ENCODE results near the gene SUDS3.
"Not testable (repeated sequence)": the region's sequence is repeated elsewhere in the genome, so short reads cannot be mapped to it uniquely, and the experiment has no call there.

The SUDS3 gene

GRCh38 chr12:118397708-118398440 is 21.5 kb downstream of the SUDS3 start:
- DNase-seq (ENCODE audit: low read depth in 2 of 2), result no peak

DNA sequence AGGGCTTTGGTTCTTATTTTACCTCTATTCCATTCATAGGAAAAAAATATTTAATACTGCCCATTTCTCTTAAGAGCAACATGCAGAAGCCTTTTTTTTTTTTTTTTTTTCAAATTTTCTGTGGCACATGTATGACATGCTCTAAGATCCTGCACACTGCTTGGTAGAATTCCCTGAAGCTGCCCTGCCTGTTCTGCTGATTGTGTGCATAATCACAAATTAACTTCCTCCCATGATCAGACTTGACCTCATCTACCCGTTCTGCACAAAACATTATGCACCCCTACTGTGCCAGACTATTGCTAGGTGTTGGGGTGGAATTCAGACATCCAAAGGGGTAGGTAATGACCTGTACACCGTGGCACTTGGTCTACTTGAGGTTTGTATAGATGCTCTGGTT is 22.2 kb downstream of the SUDS3 start:
- DNase-seq (ENCODE audit: low read depth in 2 of 2), result no peak

- DNase-seq (ENCODE audit: low read depth in 2 of 2), result no peak
These were observed 22.6 kb downstream of the SUDS3 start for GRCh38 chr12:118398940-118399339.

- DNase-seq (ENCODE audit: low read depth in 2 of 2), result no peak
These were observed 25.9 kb downstream of the SUDS3 start for GRCh38 chr12:118402251-118402650.

DNA sequence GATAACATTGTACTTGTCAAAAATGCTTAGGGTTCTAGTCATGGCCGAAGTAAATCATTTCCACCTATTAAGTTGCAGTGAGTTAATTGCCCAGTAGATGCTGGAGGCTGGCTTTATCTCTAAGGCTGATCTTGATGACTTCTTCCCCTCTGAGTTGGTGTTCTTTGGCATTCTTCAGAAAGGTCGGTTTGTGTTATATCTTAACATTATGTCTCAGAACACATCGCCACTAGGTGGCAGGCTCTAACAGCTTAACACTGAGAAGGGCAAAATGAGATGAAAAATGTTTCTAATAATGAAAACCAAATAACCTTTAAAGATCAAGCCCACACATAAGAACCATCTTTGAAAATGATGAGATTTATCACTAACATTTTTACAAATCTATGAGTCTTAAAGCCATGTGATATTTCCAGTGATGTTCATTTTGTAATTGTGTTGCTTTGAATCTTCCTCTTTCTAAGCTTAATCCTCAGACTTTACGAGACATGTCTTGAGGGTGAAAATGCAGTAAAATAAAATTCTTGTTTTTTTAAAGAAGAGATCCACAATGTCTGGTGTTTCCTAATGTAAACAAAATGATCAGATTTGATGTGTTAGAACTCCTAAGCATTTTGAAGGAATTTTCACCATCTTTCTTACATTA is 28.6 kb downstream of the SUDS3 start:
- peak; percentile 14 to 51 for DNase-seq (ENCODE audit: low read depth in 2 of 2)

GRCh38 chr12:118408241-118408640 is 31.9 kb downstream of the SUDS3 start:
- DNase-seq (ENCODE audit: low read depth in 2 of 2), result not testable (repeated sequence)

GRCh38 chr12:118409834-118410233 is 33.5 kb downstream of the SUDS3 start:
- DNase-seq (ENCODE audit: low read depth in 2 of 2), result no peak

GRCh38 chr12:118417942-118418341 is 41.6 kb downstream of the SUDS3 start:
- no peak for DNase-seq (ENCODE audit: low read depth in 2 of 2)

DNA sequence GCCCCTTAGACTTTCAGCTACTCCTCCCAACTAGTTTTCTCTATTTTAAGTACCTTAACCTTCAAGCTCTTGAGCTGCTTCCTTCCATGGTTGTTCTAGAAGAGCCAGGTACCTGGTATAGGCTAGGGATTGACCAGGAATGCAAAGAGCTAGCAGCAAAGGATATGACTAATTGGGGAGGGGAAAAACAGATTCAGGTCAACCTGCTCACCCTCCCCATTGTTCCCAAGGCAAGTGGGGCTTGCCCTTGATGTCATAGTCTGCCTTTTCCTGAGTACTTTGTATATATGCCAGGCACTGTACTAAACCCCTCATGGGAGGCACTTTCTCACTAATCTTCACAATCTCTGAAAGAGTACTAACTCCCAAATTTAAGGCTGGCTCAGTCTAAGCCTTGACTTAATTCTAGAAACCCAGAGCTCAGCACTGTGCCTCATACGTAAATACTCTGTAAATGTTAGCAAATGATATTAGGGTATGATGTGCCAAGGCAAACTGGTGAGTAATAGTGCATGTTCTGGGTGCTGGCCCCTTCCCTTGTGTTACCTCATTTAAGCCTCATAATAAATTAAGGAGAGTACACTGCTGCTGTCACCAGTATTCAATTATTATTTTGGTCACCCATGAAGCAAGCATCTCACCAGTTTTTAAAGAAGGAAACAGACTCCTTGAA is 42.2 kb downstream of the SUDS3 start:
- DNase-seq (ENCODE audit: low read depth in 2 of 2), result no peak

GRCh38 chr12:118420673-118421072 is 44.3 kb downstream of the SUDS3 start:
- DNase-seq (ENCODE audit: low read depth in 2 of 2), result no peak

- DNase-seq (ENCODE audit: low read depth in 2 of 2), result no peak
These were observed 48.5 kb downstream of the SUDS3 start for GRCh38 chr12:118424884-118425283.

GRCh38 chr12:118425364-118425763 is 49.0 kb downstream of the SUDS3 start:
- no peak for DNase-seq (ENCODE audit: low read depth in 2 of 2)

- DNase-seq (ENCODE audit: low read depth in 2 of 2), result no peak
These were observed 51.5 kb downstream of the SUDS3 start for GRCh38 chr12:118427819-118428218.

- DNase-seq (ENCODE audit: low read depth in 2 of 2), result no peak
These were observed 52.3 kb downstream of the SUDS3 start for GRCh38 chr12:118428643-118429042.

- DNase-seq (ENCODE audit: low read depth in 2 of 2), result no peak
These were observed 53.5 kb downstream of the SUDS3 start for GRCh38 chr12:118429688-118430383.

DNA sequence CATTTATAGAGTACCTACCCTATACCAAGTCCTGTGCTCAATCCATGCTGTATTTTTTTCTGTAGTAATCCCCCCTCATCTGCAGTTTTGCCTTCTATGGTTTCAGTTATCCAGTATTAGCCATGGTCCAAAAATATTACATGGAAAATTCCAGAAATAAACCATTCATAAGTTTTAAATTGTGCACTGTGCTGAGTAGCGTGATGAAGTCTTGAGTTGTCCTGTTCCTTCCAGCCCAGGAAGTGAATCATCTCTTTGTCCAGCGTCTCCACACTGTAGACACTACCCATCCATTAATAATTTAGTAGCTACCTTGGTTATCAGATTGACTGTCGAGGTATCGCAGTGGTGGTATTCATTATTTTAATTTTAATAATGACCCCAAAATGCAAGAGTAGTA is 54.2 kb downstream of the SUDS3 start:
- no peak for DNase-seq (ENCODE audit: low read depth in 2 of 2)

GRCh38 chr12:118432812-118433545 is 56.6 kb downstream of the SUDS3 start:
- DNase-seq (ENCODE audit: low read depth in 2 of 2), result no peak

- DNase-seq (ENCODE audit: low read depth in 2 of 2), result no peak
These were observed 59.8 kb downstream of the SUDS3 start for GRCh38 chr12:118436002-118436730.

DNA sequence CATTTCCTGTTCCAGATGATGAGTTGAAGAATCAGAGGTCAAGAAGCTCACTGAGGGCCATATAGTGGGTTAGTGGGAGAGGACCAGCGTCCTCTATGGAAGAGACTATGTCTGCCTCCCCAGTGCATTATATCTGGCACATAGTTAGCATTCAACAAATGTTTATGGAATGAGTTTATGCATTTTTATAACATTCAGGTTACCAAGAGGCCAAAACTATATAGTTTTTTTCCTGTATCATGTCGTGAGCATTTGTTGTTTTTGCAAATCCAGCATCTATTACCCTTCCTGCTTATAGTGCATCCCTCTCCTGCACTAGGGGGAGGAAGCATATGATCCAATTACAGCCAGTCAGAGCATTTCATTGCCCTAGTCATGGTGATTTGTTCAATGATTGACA is 60.6 kb downstream of the SUDS3 start:
- DNase-seq (ENCODE audit: low read depth in 2 of 2), result no peak

DNA sequence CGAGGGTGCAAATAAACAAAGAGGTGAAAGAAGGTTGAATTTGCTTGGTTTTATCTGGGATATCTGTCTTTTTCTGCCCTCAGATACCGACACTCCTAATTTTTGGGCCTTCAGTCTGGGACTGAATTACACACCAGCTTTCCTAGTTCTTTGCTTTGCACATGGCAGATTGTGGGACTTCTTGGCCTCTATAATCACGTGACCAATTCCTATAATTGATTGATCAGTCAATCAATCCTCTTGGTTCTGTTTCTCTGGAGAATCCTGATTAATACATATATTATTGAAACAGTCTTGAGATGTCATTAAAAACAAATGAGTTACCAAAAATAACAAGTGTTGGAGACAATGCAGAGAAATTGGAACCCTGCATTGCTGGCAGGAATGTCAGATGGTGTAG is 62.7 kb downstream of the SUDS3 start:
- no peak for DNase-seq (ENCODE audit: low read depth in 2 of 2)

DNA sequence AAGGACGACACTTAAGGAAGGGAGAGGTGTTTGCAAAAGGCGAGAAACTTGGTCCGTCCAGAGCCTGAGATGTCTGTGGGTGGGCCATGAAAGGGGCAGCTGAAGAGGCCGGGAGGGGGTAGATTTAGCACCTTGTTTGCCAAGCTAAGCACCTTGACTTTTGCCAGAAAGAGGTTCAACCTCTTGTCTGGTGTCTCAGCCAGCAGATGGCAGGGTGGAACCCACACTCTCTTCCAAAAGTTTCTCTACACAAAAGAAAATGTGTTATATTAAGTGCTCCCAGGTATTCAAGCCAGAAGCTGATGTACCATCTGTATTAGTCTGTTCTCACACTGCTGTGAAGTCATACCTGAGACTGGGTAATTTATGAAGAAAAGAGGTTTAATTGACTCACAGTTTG is 69.9 kb downstream of the SUDS3 start:
- DNase-seq (ENCODE audit: low read depth in 2 of 2), result no peak
